Measurements from ENCODE around the gene MTNR1A.

The MTNR1A gene

GRCh38 chr4:186596346-186596745, 41.0 kb upstream of the MTNR1A start:
- Histone ChIP-seq H3K9me3 (ENCODE audit: control insufficient read depth, insufficient read depth, low read length) (no peaks in the 10 kb centered on the region), H3K4me1 (ENCODE audit: control insufficient read depth, low read length) (no peaks in the 10 kb centered on the region), H3F3A (ENCODE audit: control insufficient read depth, insufficient read depth) (no peaks in the 10 kb centered on the region), H3K27ac (ENCODE audit: low read depth, low read length) (no peak overlapping the region), H3K27me3 (ENCODE audit: control insufficient read depth, low read length) (no peaks in the 10 kb centered on the region), H3K79me2 (ENCODE audit: control insufficient read depth, low read length) (no peaks in the 10 kb centered on the region), H3K9me2 (replicated peaks; ENCODE audit: control insufficient read depth, low read length) (no peaks in the 10 kb centered on the region), H4K20me1 (ENCODE audit: control insufficient read depth, insufficient read depth, low read depth, low read length) (no peaks in the 10 kb centered on the region), H3K4me3 (ENCODE audit: low read length) (no peak overlapping the region), H3K4me2 (ENCODE audit: low read length) (no peak overlapping the region), H3K36me3 (ENCODE audit: control insufficient read depth, low read length) (no peaks in the 10 kb centered on the region)
- TF ChIP-seq EZH2phosphoT487 (IDR thresholded peaks at IDR 0.05; ENCODE audit: borderline replicate concordance, low read length) (no peak), CTCF (IDR thresholded peaks at IDR 0.05; ENCODE audit: low read depth, low read length, poor library complexity, severe bottlenecking) (no peak)

- Histone ChIP-seq H3K79me2 (ENCODE audit: control insufficient read depth, low read length) (no peaks in the 10 kb centered on the region), H4K20me1 (ENCODE audit: control insufficient read depth, insufficient read depth, low read depth, low read length) (no peaks in the 10 kb centered on the region), H3K9me2 (replicated peaks; ENCODE audit: control insufficient read depth, low read length) (no peaks in the 10 kb centered on the region), H3K27ac (ENCODE audit: low read depth, low read length) (no peak overlapping the region), H3K4me2 (ENCODE audit: low read length) (no peak overlapping the region), H3K9me3 (ENCODE audit: control insufficient read depth, insufficient read depth, low read length) (no peaks in the 10 kb centered on the region), H3F3A (ENCODE audit: control insufficient read depth, insufficient read depth) (no peaks in the 10 kb centered on the region), H3K27me3 (ENCODE audit: control insufficient read depth, low read length) (no peaks in the 10 kb centered on the region), H3K4me3 (ENCODE audit: low read length) (no peak overlapping the region), H3K36me3 (ENCODE audit: control insufficient read depth, low read length) (no peaks in the 10 kb centered on the region), H3K4me1 (ENCODE audit: control insufficient read depth, low read length) (no peaks in the 10 kb centered on the region)
- no peak for TF ChIP-seq CTCF (IDR thresholded peaks at IDR 0.05; ENCODE audit: low read depth, low read length, poor library complexity, severe bottlenecking)
These were observed 38.2 kb upstream of the MTNR1A start for GRCh38 chr4:186593587-186593973.

- Histone ChIP-seq H3K4me2 (ENCODE audit: low read length) (no peak overlapping the region), H3K27ac (ENCODE audit: low read depth, low read length) (no peak overlapping the region), H3K9me2 (replicated peaks; ENCODE audit: control insufficient read depth, low read length) (no peaks in the 10 kb centered on the region), H3K27me3 (ENCODE audit: control insufficient read depth, low read length) (no peaks in the 10 kb centered on the region), H3K4me1 (ENCODE audit: control insufficient read depth, low read length) (no peaks in the 10 kb centered on the region), H3K9me3 (ENCODE audit: control insufficient read depth, insufficient read depth, low read length) (no peaks in the 10 kb centered on the region), H3K36me3 (ENCODE audit: control insufficient read depth, low read length) (no peaks in the 10 kb centered on the region), H3K79me2 (ENCODE audit: control insufficient read depth, low read length) (no peaks in the 10 kb centered on the region), H3K4me3 (ENCODE audit: low read length) (no peak overlapping the region), H4K20me1 (ENCODE audit: control insufficient read depth, insufficient read depth, low read depth, low read length) (no peaks in the 10 kb centered on the region), H3F3A (ENCODE audit: control insufficient read depth, insufficient read depth) (no peaks in the 10 kb centered on the region)
- TF ChIP-seq CTCF (IDR thresholded peaks at IDR 0.05; ENCODE audit: low read depth, low read length, poor library complexity, severe bottlenecking) (no peak), EZH2phosphoT487 (IDR thresholded peaks at IDR 0.05; ENCODE audit: borderline replicate concordance, low read length) (no peak)
These were observed 37.7 kb upstream of the MTNR1A start for GRCh38 chr4:186592966-186593586.
